H9 (cell line): ENCODE results near the gene TAAR8. TPM values are rescaled to one million over a fixed set of nuclear protein-coding genes. Genes with fewer than 3 reads are reported as not detected.

Source experiments
- DNase-seq: peaks from one replicate; pipeline ENCODE4 v3.0.0-alpha.2; 2017
- H2AFZ ChIP-seq: one replicate; pipeline ENCODE4 v1.6.1; 2013; ENCODE audit warnings: mild to moderate bottlenecking, low read length, control low read depth, moderate library complexity
- H2AK5ac ChIP-seq: 2 replicates; pipeline ENCODE4 v1.6.1; 2013; ENCODE audit warnings: low read length, control low read depth, mixed read lengths; ENCODE audit not compliant: insufficient read length
- H2BK120ac ChIP-seq: one replicate; pipeline ENCODE4 v1.6.1; 2013; ENCODE audit warnings: low read depth, mild to moderate bottlenecking, low read length, control low read depth, inconsistent platforms; ENCODE audit not compliant: poor library complexity, severe bottlenecking
- H2BK12ac ChIP-seq: 2 replicates; pipeline ENCODE4 v1.6.1; 2013; ENCODE audit warnings: low read length, control low read depth, mixed read lengths, low read depth; ENCODE audit not compliant: insufficient read length
- H2BK15ac ChIP-seq: 2 replicates; pipeline ENCODE4 v1.6.1; 2013; ENCODE audit warnings: low read depth, low read length, control low read depth
- H2BK20ac ChIP-seq: one replicate; pipeline ENCODE4 v1.6.1; 2013; ENCODE audit warnings: low read depth, mild to moderate bottlenecking, low read length, control low read depth, inconsistent platforms; ENCODE audit not compliant: poor library complexity, severe bottlenecking
- H2BK5ac ChIP-seq: 2 replicates; pipeline ENCODE4 v1.6.1; 2013; ENCODE audit warnings: low read length, control low read depth, mixed read lengths; ENCODE audit not compliant: insufficient read length
- H3K14ac ChIP-seq: 2 replicates; pipeline ENCODE4 v1.6.1; 2013; ENCODE audit warnings: low read length, control low read depth; ENCODE audit not compliant: insufficient read depth
- H3K18ac ChIP-seq: 2 replicates; pipeline ENCODE4 v1.6.1; 2013; ENCODE audit warnings: low read depth, mild to moderate bottlenecking, mixed read lengths, low read length, control low read depth; ENCODE audit not compliant: insufficient read length
- H3K23ac ChIP-seq: 2 replicates; pipeline ENCODE4 v1.6.1; 2013; ENCODE audit warnings: low read length, control low read depth, mixed read lengths, low read depth; ENCODE audit not compliant: insufficient read length
- H3K23me2 ChIP-seq: 2 replicates; pipeline ENCODE4 v1.6.1; 2013; ENCODE audit warnings: low read depth, mild to moderate bottlenecking, mixed read lengths, low read length, control low read depth; ENCODE audit not compliant: insufficient read length, poor library complexity, severe bottlenecking
- H3K27ac ChIP-seq: 2 replicates; pipeline ENCODE4 v1.5.1; 2013; ENCODE audit warnings: low read length, control low read depth, mixed read lengths, low read depth; ENCODE audit not compliant: insufficient read length
- H3K27me3 ChIP-seq: 2 replicates; pipeline ENCODE4 v1.6.1; 2013; ENCODE audit warnings: low read length, control low read depth, inconsistent platforms; ENCODE audit not compliant: insufficient read depth
- H3K4ac ChIP-seq: 2 replicates; pipeline ENCODE4 v1.6.1; 2013; ENCODE audit warnings: low read depth, mild to moderate bottlenecking, control low read depth, inconsistent platforms, low read length, moderate library complexity
- H3K4me1 ChIP-seq: 2 replicates; pipeline ENCODE4 v1.6.1; 2013; ENCODE audit warnings: low read length, control low read depth, inconsistent platforms; ENCODE audit not compliant: insufficient read depth
- H3K4me2 ChIP-seq: 2 replicates; pipeline ENCODE4 v1.6.1; 2013; ENCODE audit warnings: low read length, control low read depth, mixed read lengths; ENCODE audit not compliant: insufficient read length, insufficient read depth
- H3K56ac ChIP-seq: 2 replicates; pipeline ENCODE4 v1.6.1; 2013; ENCODE audit warnings: low read depth, mild to moderate bottlenecking, mixed read lengths, low read length, control low read depth; ENCODE audit not compliant: insufficient read length
- H3K79me1 ChIP-seq: 2 replicates; pipeline ENCODE4 v1.6.1; 2013; ENCODE audit warnings: low read depth, mild to moderate bottlenecking, moderate library complexity, low read length, control low read depth, inconsistent platforms; ENCODE audit not compliant: insufficient read depth, poor library complexity, severe bottlenecking
- H3K79me2 ChIP-seq: 2 replicates; pipeline ENCODE4 v1.6.1; 2013; ENCODE audit warnings: low read length, control low read depth, inconsistent platforms; ENCODE audit not compliant: insufficient read depth
- H3K9ac ChIP-seq: 2 replicates; pipeline ENCODE4 v1.6.1; 2013; ENCODE audit warnings: low read length, control low read depth, mixed read lengths; ENCODE audit not compliant: insufficient read length; ENCODE audit errors: extremely low read depth
- H3K9me3 ChIP-seq: one replicate; pipeline ENCODE4 v1.6.1; 2013; ENCODE audit warnings: low read depth, low read length, inconsistent platforms; ENCODE audit not compliant: control insufficient read depth
- H3T11ph ChIP-seq: one replicate; pipeline ENCODE4 v1.6.1; 2013; ENCODE audit warnings: mild to moderate bottlenecking, low read length, control low read depth, inconsistent platforms
- H4K20me1 ChIP-seq: one replicate; pipeline ENCODE4 v1.6.1; 2013; ENCODE audit not compliant: control insufficient read depth, insufficient read length, insufficient read depth
- H4K5ac ChIP-seq: 2 replicates; pipeline ENCODE4 v1.6.1; 2013; ENCODE audit warnings: low read depth, mild to moderate bottlenecking, mixed read lengths, low read length, control low read depth; ENCODE audit not compliant: insufficient read length
- H4K8ac ChIP-seq: replicated peaks from 2 replicates; pipeline ENCODE4 v1.6.1; 2013; ENCODE audit warnings: low read length, control low read depth, mixed read lengths, low read depth; ENCODE audit not compliant: insufficient read length
- H4K91ac ChIP-seq: 2 replicates; pipeline ENCODE4 v1.6.1; 2013; ENCODE audit warnings: low read depth, mild to moderate bottlenecking, moderate library complexity, mixed read lengths, low read length, control low read depth; ENCODE audit not compliant: insufficient read length
- H3K27ac Mint-ChIP-seq, 3 experiments: 2 replicates in 2 of 3; 3 replicates in 1 of 3; pipeline ENCODE4 v1.8.0; 2020 to 2021; ENCODE audit warnings: mixed read lengths in 3 of 3, mild to moderate bottlenecking in 1 of 3, moderate library complexity in 1 of 3
- H3K27me3 Mint-ChIP-seq: 2 replicates; pipeline ENCODE4 v1.8.0; 2021; ENCODE audit warnings: low read depth, mild to moderate bottlenecking, moderate library complexity, mixed read lengths
- H3K36me3 Mint-ChIP-seq, 3 experiments: 2 replicates in 2 of 3; 3 replicates in 1 of 3; pipeline ENCODE4 v1.8.0; 2020 to 2021; ENCODE audit warnings: low read depth in 3 of 3, mixed read lengths in 3 of 3; ENCODE audit not compliant: insufficient read depth in 1 of 3
- H3K4me1 Mint-ChIP-seq, 2 experiments: 2 replicates each; pipeline ENCODE4 v1.8.0; 2020; ENCODE audit warnings: mixed read lengths in 2 of 2
- H3K4me3 Mint-ChIP-seq, 2 experiments: 2 replicates in 1 of 2; 3 replicates in 1 of 2; pipeline ENCODE4 v1.8.0; 2020 to 2021; ENCODE audit warnings: mild to moderate bottlenecking in 2 of 2, mixed read lengths in 2 of 2, moderate library complexity in 1 of 2
- H3K9me3 Mint-ChIP-seq, 2 experiments: 2 replicates in 1 of 2; 3 replicates in 1 of 2; pipeline ENCODE4 v1.8.0; 2020; ENCODE audit warnings: mild to moderate bottlenecking in 2 of 2, mixed read lengths in 2 of 2, moderate library complexity in 1 of 2
- CTCF ChIP-seq: fragments of 200-600 bp; sonication (generic); conservative IDR thresholded peaks from 3 replicates; pipeline ENCODE4 v1.8.0; 2021; ENCODE audit warnings: antibody characterized with exemption, mild to moderate bottlenecking
- WGBS: extraction: QIAGEN DNeasy Blood & Tissue Kit; methylation state at CpG from one replicate; pipeline ENCODE4 v1.1.7; 2013; ENCODE audit warnings: missing lambda C conversion rate, low lambda C conversion rate, mixed read lengths; ENCODE audit not compliant: insufficient read length; ENCODE audit errors: extremely low coverage; 5-methylcytosine and 5-hydroxymethylcytosine counted together
- total RNA-seq: library from RNA; stranded (reverse); gene quantifications from 2 replicates; pipeline ENCODE4 v1.2.1, GENCODE V29; 2021

The TAAR8 gene
- total RNA-seq, 1 experiment from 2014 or later, result not detected

- Histone ChIP-seq H3K27me3 (no peaks in the 10 kb centered on the region), H3K18ac (no peak overlapping the region), H3K9ac (no peak overlapping the region), H2AK5ac (no peak overlapping the region), H2BK20ac (no peak overlapping the region), H3K23me2 (no peaks in the 10 kb centered on the region), H2AFZ (no peak overlapping the region), H2BK15ac (no peak overlapping the region), H3K27ac (no peak overlapping the region), H4K20me1 (no peaks in the 10 kb centered on the region), H3T11ph (no peak overlapping the region), H4K8ac (no peak overlapping the region), H3K4ac (no peak overlapping the region), H3K79me1 (no peaks in the 10 kb centered on the region), H3K56ac (no peak overlapping the region), H2BK12ac (no peak overlapping the region), H3K79me2 (no peaks in the 10 kb centered on the region), H3K9me3 (no peaks in the 10 kb centered on the region), H4K91ac (no peak overlapping the region), H4K5ac (no peak overlapping the region), H2BK5ac (no peak overlapping the region), H3K4me2 (no peak overlapping the region), H3K23ac (no peak overlapping the region), H2BK120ac (no peak overlapping the region), H3K14ac (no peak overlapping the region), H3K4me1 (peaks cover 7% of the 10 kb centered on the region; the same call in 1 of the 2 replicates)
- no CpG with 5 or more reads among the region's 4 CpGs for WGBS
- no peak for DNase-seq
- no peaks in the 10 kb centered on the region; a peak in 2 of 5 replicates for H3K9me3 Mint-ChIP-seq
- TF ChIP-seq CTCF, result no peak
- no peak overlapping the region for H3K4me3 Mint-ChIP-seq
- H3K36me3 Mint-ChIP-seq, result no peaks in the 10 kb centered on the region
- H3K4me1 Mint-ChIP-seq, result peaks cover 32% of the 10 kb centered on the region in 2 experiments
- H3K27me3 Mint-ChIP-seq, result no peaks in the 10 kb centered on the region
- peak overlapping the region in 2 of 3 experiments; percentile 73 to 86; a peak in 2 of 7 replicates for H3K27ac Mint-ChIP-seq
Observed at GRCh38 chr6:132569170-132569569, 16.7 kb downstream of the TAAR8 start.
